Measurements from ENCODE around the gene PGGHG. TPM values are rescaled to one million over a fixed set of nuclear protein-coding genes. Genes with fewer than 3 reads are reported as not detected.

Gene PGGHG
- total RNA-seq, 4 donors from 2014 or later: 4.0 to 7.7 (median 6.9) TPM

- intact Hi-C loops (cut with DNase I; ENCODE audit: low total_unique reads): no loop called here
- WGBS, 2 donors: 87 to 91% methylated on average over 11 to 18 of the region's 18 CpGs
- TF ChIP-seq POLR2A (IDR thresholded peaks at IDR 0.05) (no peak), CTCF (IDR thresholded peaks at IDR 0.05) (no peak)
- peak in 1 of 2 donors; percentile 84 for DNase-seq (ENCODE audit: low spot score in 2 of 2)
- no peak overlapping the region for H3K4me3 ChIP-seq (ENCODE audit: low read depth, poor library complexity, severe bottlenecking)
Measured at GRCh38 chr11:270451-271318, 18.2 kb upstream of the PGGHG start.

DNA sequence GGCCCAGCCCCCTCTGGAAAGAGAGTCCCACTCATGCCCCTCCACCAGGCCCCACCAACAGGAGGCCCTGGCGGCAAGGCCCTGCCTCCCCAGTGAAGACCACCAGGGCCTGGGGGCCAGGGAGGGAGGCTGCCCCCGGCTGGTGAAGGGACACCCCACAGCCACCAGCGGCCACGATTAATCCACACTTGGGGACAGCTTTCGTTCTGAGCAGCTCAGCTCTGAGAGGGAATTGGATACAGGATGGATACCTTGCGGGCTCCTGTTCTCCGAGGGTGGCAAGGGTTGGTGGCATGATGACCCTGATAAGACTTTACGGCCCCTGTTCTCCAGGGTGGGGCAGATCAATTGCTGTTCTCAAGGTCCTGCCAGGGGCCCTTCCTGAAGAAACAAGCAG is 17.6 kb upstream of the PGGHG start:
- intact Hi-C loops (cut with DNase I; ENCODE audit: low total_unique reads): no loop called here
- WGBS, 2 donors: 84 to 95% methylated on average over 4 to 8 of the region's 8 CpGs
- no peak for TF ChIP-seq POLR2A (IDR thresholded peaks at IDR 0.05)
- TF ChIP-seq CTCF (IDR thresholded peaks at IDR 0.05): no peak
- peak in 1 of 2 donors; percentile 64 for DNase-seq (ENCODE audit: low spot score in 2 of 2)
- no peak overlapping the region for H3K4me3 ChIP-seq (ENCODE audit: low read depth, poor library complexity, severe bottlenecking)

DNA sequence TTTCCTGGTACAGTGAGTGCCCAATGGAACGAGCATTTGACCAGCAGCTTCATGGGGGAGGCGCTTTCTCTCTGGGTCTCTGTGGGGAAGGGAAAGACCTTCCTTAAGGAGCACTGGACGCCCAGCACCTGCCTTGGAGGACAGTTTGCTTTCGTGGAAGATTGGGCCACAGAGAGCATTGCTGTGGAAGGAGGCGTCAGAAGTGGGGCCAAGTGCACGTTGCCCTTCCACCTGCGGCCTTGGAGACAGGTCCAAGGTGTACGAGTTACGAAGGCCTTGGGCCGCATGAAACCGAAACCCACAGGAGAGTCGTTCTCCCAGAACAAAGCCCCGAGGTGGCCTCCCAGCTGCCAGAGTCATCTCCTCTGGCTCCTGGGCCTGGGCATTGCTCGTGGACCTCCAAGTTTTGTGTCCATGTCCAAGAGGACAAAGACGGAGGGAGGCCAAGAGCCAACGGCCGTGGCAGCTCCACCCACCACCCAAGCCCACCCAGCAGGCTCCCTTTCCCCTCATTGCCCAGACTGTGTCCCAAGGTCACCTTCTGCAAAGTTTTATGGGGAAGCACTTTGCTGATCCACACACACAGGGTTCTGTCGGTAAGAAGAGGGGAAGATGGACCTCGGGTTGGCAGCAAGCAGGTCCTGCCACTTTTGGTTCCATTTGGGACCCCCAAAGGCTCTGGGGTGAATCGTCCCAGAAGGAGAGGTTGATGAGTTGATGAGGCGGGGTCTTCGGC is 16.6 kb upstream of the PGGHG start:
- 86 to 89% methylated on average over 22 of the region's 22 CpGs for WGBS, 2 donors
- peak in 1 of 2 donors; percentile 72 for DNase-seq (ENCODE audit: low spot score in 2 of 2)
- intact Hi-C loops (cut with DNase I; ENCODE audit: low total_unique reads): no loop called here
- H3K4me3 ChIP-seq (ENCODE audit: low read depth, poor library complexity, severe bottlenecking): no peak overlapping the region
- TF ChIP-seq CTCF (IDR thresholded peaks at IDR 0.05) (no peak), POLR2A (IDR thresholded peaks at IDR 0.05) (no peak)

- no peak overlapping the region for H3K4me3 ChIP-seq (ENCODE audit: low read depth, poor library complexity, severe bottlenecking)
- intact Hi-C loops (cut with DNase I; ENCODE audit: low total_unique reads): no loop called here
- DNase-seq (ENCODE audit: low spot score in 2 of 2): no peak
- WGBS, 2 donors: 86 to 92% methylated on average over 6 of the region's 6 CpGs
- TF ChIP-seq CTCF (IDR thresholded peaks at IDR 0.05) (no peak), POLR2A (IDR thresholded peaks at IDR 0.05) (no peak)
Measured at GRCh38 chr11:272931-273198, 16.1 kb upstream of the PGGHG start.

- TF ChIP-seq CTCF (IDR thresholded peaks at IDR 0.05) (no peak), POLR2A (IDR thresholded peaks at IDR 0.05) (no peak)
- intact Hi-C loops (cut with DNase I; ENCODE audit: low total_unique reads): no loop called here
- H3K4me3 ChIP-seq (ENCODE audit: low read depth, poor library complexity, severe bottlenecking): no peak overlapping the region
- no peak for DNase-seq (ENCODE audit: low spot score in 2 of 2)
Measured at GRCh38 chr11:276219-276618, 12.7 kb upstream of the PGGHG start.
